H1 (cell line): ENCODE measurements around the gene MYO5B. TPM values are rescaled to one million over a fixed set of nuclear protein-coding genes. Genes with fewer than 3 reads are reported as not detected.

Experiments
- ASH2L ChIP-seq: fragments of 200-600, 300-600 bp; sonication (generic); IDR thresholded peaks from one replicate; pipeline ENCODE4 v1.7.1; 2017; ENCODE audit warnings: low read length
- CHD1 ChIP-seq: IDR thresholded peaks from 2 replicates; pipeline ENCODE4 v1.6.1; 2012; ENCODE audit warnings: low read depth, low read length, improper control_type of control experiment
- CHD2 ChIP-seq: IDR thresholded peaks from 2 replicates; pipeline ENCODE4 v1.6.1; 2012; ENCODE audit warnings: low read length, improper control_type of control experiment
- CREB1 ChIP-seq: IDR thresholded peaks from 2 replicates; pipeline ENCODE4 v1.6.1; 2012; ENCODE audit warnings: inconsistent platforms
- EZH2 ChIP-seq: fragments of 200-600 bp; sonication (generic); IDR thresholded peaks from 2 replicates; pipeline ENCODE4 v1.7.1; 2012; ENCODE audit warnings: low read depth, mild to moderate bottlenecking, moderate library complexity, low read length, inconsistent platforms; ENCODE audit not compliant: severe bottlenecking
- FOSL1 ChIP-seq: IDR thresholded peaks from 2 replicates; pipeline ENCODE4 v1.6.1; 2011; ENCODE audit warnings: mild to moderate bottlenecking, low read depth, low read length, moderate library complexity; ENCODE audit not compliant: insufficient read depth
- GABPA ChIP-seq: IDR thresholded peaks from 2 replicates; pipeline ENCODE4 v1.6.1; 2011; ENCODE audit warnings: mild to moderate bottlenecking, low read length, moderate library complexity, borderline replicate concordance; ENCODE audit not compliant: insufficient read depth
- GTF2F1 ChIP-seq: IDR thresholded peaks from 2 replicates; pipeline ENCODE4 v1.6.1; 2012; ENCODE audit warnings: low read depth, low read length, improper control_type of control experiment, borderline replicate concordance
- JUN ChIP-seq: IDR thresholded peaks from 2 replicates; pipeline ENCODE4 v1.6.1; 2011; ENCODE audit warnings: low read depth, mild to moderate bottlenecking, improper control_type of control experiment, low read length
- JUND ChIP-seq: IDR thresholded peaks from 2 replicates; pipeline ENCODE4 v1.6.1; 2011; ENCODE audit warnings: mild to moderate bottlenecking, improper control_type of control experiment, low read length
- KDM1A ChIP-seq: fragments of 200-600, 300-600 bp; sonication (generic); IDR thresholded peaks from 2 replicates; pipeline ENCODE4 v1.7.1; 2016; ENCODE audit warnings: mild to moderate bottlenecking, low read length, borderline replicate concordance
- KDM4A ChIP-seq: IDR thresholded peaks from one replicate; pipeline ENCODE4 v1.7.1; 2012; ENCODE audit warnings: low read depth, mild to moderate bottlenecking, moderate library complexity, low read length, inconsistent platforms; ENCODE audit not compliant: severe bottlenecking
- MAFK ChIP-seq: IDR thresholded peaks from 2 replicates; pipeline ENCODE4 v1.6.1; 2012; ENCODE audit warnings: low read depth, mild to moderate bottlenecking, improper control_type of control experiment, low read length
- POLR2A ChIP-seq, 2 experiments: IDR thresholded peaks; 1 replicate in 1 of 2; 2 replicates in 1 of 2; pipeline ENCODE4 v1.6.1; 2011; ENCODE audit warnings: low read depth in 2 of 2, low read length in 2 of 2, mild to moderate bottlenecking in 2 of 2; ENCODE audit errors: control extremely low read depth in 1 of 2
- POLR2AphosphoS5 ChIP-seq: IDR thresholded peaks from 2 replicates; pipeline ENCODE4 v1.6.1; 2011; ENCODE audit warnings: low read depth, low read length
- SIN3A ChIP-seq, 2 experiments: IDR thresholded peaks in 1 of 2; conservative IDR thresholded peaks in 1 of 2; 2 replicates each; pipeline ENCODE4 v1.6.1; 2011 to 2012; ENCODE audit warnings: low read length in 2 of 2, improper control_type of control experiment in 1 of 2, low read depth in 1 of 2, mild to moderate bottlenecking in 1 of 2
- SIRT6 ChIP-seq: IDR thresholded peaks from one replicate; pipeline ENCODE4 v1.7.1; 2012; ENCODE audit warnings: low read length, inconsistent platforms
- SIX5 ChIP-seq: IDR thresholded peaks from 2 replicates; pipeline ENCODE4 v1.6.1; 2011; ENCODE audit warnings: mild to moderate bottlenecking, low read depth, low read length
- SP4 ChIP-seq: IDR thresholded peaks from 2 replicates; pipeline ENCODE4 v1.6.1; 2012; ENCODE audit warnings: low read length, inconsistent platforms
- SRF ChIP-seq: IDR thresholded peaks from 2 replicates; pipeline ENCODE4 v1.6.1; 2011; ENCODE audit warnings: mild to moderate bottlenecking, low read depth, low read length, moderate library complexity
- TAF1 ChIP-seq: IDR thresholded peaks from 2 replicates; pipeline ENCODE4 v1.6.1; 2011; ENCODE audit warnings: mild to moderate bottlenecking, low read depth, low read length
- TCF12 ChIP-seq: IDR thresholded peaks from 2 replicates; pipeline ENCODE4 v1.6.1; 2011; ENCODE audit warnings: low read depth, mild to moderate bottlenecking, low read length
- TEAD4 ChIP-seq: IDR thresholded peaks from 2 replicates; pipeline ENCODE4 v1.6.1; 2012; ENCODE audit warnings: low read depth, low read length, inconsistent platforms, mixed read lengths
- YY1 ChIP-seq: IDR thresholded peaks from 2 replicates; pipeline ENCODE4 v1.6.1; 2011; ENCODE audit warnings: low read depth, mild to moderate bottlenecking, low read length
- ZNF274 ChIP-seq: IDR thresholded peaks from 2 replicates; pipeline ENCODE4 v1.7.0; 2012; ENCODE audit warnings: low read length, borderline replicate concordance; ENCODE audit errors: extremely low read depth
- polyA plus RNA-seq, 7 experiments: library from polyadenylated mRNA; depleted of rRNA in 3 of 7; stranded (reverse) in 5 of 7; unstranded in 2 of 7; fragments of >200 nt in 5 of 7; fragments of 200-250 nt in 2 of 7; gene quantifications; 1 replicate in 5 of 7; 2 replicates in 1 of 7; 4 replicates in 1 of 7; pipeline versions ENCODE4 v1.2.1 to v1.2.3, GENCODE V29; 2011 to 2013; ENCODE audit warnings: missing spikeins in 2 of 7, mixed read lengths in 2 of 7
- total RNA-seq: library from RNA; stranded (reverse); fragmentation: NEBNext Ultra II Directional; extraction: Animal tissue kit (Norgen Biotek cat#: 25700); gene quantifications from 2 replicates; pipeline ENCODE4 v1.2.1, GENCODE V29; 2021
- TF ChIP-seq, protein P1 (sequence below): IDR thresholded peaks from 2 replicates; pipeline ENCODE4 v1.6.1; 2012; ENCODE audit warnings: inconsistent platforms

The MYO5B gene
- total and polyA plus RNA-seq, 2 of the 8 experiments (the other 6 are each of a cell fraction or from before 2014, with no cell fraction given) = 6.4 to 7.7 TPM

DNA sequence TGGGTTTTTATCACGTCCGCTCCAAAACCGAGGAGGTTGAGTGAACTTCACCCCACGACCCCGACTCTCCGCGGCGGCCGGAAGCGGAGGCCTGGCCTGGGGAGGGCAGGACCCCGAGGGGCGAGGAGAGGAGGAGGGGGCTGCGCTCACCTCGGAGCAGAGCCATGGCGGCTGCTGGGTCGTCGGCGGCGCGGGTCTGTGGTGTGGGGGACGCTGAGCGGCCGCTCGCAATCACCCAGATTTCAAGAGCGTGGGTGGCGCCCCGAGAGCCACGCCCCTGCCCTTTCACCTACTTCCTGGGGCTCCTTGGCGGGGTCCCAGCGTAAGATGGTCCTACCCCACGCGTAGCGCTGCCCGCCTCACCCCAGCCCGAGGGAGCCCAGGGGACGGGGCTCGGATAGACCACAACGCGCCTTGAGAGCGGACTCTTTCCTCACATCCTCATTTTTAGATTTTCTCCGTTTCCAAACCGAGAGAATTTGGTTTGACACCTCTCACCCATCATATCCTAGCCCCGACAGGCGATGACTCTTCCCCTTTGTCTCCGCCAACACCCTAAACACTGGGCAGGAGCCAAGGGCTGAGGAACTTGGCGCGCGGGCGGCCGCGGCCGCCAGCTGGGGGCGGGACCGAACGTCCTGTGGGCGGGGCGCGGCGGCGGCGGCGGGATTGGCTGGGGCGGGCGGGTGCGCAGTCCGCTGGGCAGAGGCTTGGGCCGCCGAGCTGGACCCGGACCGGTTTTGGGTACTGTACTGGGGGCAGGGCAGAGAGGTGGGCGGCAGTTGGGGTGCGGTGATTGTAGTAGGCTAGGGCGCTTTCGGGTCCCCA, 381.4 kb downstream of the MYO5B start, which contains the start of gene ACAA2 (continued):
- TF ChIP-seq SIN3A (conservative IDR thresholded peaks at IDR 0.05 in 1 of 2, IDR thresholded peaks at IDR 0.05 in 1 of 2; ENCODE audit: low read depth in 1 of 2, low read length in 2 of 2) (no peak; a peak in 1 of 4 replicates), JUN (no peak), SRF (no peak), TCF12 (no peak), SP4 (no peak), POLR2A (IDR thresholded peaks at IDR 0.05; ENCODE audit: control extremely low read depth in 1 of 2, low read depth in 2 of 2, low read length in 2 of 2) (peak; percentile 75 to 77), MAFK (no peak), YY1 (peak; percentile 51), POLR2AphosphoS5 (peak; percentile 71), SIX5 (no peak), TAF1 (peak; percentile 79), JUND (no peak), CREB1 (no peak; the same call in 1 of the 2 replicates), KDM4A (no peak), KDM1A (no peak), ASH2L (peak; percentile 92), GABPA (no peak; the same call in 1 of the 2 replicates), EZH2 (no peak), CHD1 (no peak), TEAD4 (no peak), GTF2F1 (no peak), CHD2 (no peak), ZNF274 (no peak), FOSL1 (no peak), SIRT6 (no peak)
- TF ChIP-seq, protein P1, sequence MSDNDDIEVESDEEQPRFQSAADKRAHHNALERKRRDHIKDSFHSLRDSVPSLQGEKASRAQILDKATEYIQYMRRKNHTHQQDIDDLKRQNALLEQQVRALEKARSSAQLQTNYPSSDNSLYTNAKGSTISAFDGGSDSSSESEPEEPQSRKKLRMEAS = no peak; the same call in 1 of the 2 replicates
